ENCODE results near the gene EFEMP1.

Gene EFEMP1

GRCh38 chr2:55932843-55933242, 9.3 kb upstream of the EFEMP1 start:
- no peak for DNase-seq

GRCh38 chr2:55931281-55931680, 7.7 kb upstream of the EFEMP1 start:
- no peak for DNase-seq

GRCh38 chr2:55929476-55929875, 5.9 kb upstream of the EFEMP1 start:
- no peak for DNase-seq

- DNase-seq = no peak
These were observed 3.4 kb upstream of the EFEMP1 start for GRCh38 chr2:55926974-55927373.

GRCh38 chr2:55926246-55926645, 2.7 kb upstream of the EFEMP1 start:
- no peak for DNase-seq

DNA sequence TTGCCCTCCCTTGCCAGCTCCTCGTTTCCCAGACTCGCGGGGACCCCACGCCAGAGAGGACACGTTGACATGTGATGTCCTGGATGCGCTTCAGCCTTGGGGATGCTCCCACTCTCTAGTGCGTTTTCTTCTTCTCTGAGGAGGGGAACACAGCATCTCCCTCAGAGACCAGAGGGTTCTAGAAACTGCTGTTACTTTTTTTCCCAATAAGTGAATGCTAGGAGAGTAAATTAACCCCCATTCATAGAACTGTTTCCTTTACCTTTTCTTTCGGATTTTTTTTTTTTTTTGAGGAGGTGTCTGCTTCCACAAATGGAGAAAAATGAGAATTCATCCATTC, 370 bp upstream of the EFEMP1 start:
- DNase-seq = no peak

GRCh38 chr2:55922291-55922907, 1.2 kb downstream of the EFEMP1 start:
- no peak for DNase-seq

GRCh38 chr2:55919574-55919973, 4.0 kb downstream of the EFEMP1 start:
- DNase-seq = no peak

- DNase-seq = no peak
These were observed 4.7 kb downstream of the EFEMP1 start for GRCh38 chr2:55918856-55919255.

GRCh38 chr2:55917713-55918390, 5.7 kb downstream of the EFEMP1 start:
- no peak for DNase-seq

DNA sequence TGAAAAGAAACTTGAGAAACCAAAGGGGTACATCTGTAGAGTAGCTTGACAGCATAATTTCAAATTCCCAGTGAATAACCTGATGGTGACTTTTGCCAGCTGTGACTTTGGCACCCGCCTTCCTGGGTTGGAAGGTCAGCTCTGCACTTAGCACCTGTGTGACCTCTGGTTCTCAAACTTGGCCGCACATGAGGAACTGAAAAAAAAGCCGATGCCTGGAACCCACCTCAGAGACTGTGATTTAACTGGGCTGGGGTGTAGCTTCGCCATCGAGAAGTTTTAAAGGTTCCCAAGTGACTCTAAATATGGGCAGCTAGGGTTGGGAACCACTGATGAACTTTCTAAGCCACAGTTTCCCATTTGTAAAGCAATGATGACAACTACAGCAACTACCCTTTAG, 6.5 kb downstream of the EFEMP1 start:
- no peak for DNase-seq

DNA sequence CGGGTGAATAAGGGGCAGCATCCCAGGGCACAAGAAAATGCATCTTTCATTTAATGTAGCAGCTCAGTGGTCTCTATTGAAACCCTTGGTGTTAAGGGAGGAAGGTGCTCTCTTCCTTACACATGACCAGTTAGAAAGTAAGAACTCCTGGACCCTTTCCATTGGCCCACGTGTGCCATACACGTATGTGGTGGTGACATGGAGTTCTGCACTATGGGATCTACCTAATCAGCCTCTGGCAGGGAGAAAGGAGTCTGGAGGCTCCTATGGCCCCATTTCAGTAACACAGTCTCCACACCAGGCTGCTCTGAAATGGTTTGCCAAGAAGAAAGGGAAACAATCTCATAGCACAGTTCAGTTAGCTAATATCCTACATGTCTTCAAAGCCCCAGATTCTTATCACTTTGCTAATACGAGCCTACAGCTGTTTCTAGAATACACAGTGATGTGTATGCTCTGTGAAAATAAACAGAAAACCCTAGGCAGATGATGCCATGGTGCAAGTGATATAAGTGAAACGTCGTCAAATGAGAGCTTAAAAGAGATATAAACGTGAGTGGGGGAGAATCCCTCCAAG, 7.0 kb downstream of the EFEMP1 start:
- DNase-seq = no peak

DNA sequence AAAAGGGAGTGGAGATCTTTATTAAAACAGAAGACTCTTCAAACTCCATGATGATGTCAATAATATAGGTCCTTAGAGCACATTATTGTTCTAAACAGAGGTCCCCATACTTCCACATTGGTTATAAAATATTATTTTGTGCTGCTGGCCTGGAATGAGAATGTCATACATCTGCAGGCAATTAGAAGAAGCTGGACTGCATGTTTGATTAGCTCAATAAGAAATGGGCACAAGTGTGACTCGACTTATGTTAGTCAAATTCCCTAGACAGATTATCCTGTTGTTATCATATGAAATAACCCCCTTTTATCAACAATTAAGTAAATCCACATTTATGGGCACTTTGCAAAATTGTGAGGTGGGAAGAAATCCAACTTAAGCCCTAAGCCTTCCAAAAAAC, 8.8 kb downstream of the EFEMP1 start:
- DNase-seq = no peak

DNA sequence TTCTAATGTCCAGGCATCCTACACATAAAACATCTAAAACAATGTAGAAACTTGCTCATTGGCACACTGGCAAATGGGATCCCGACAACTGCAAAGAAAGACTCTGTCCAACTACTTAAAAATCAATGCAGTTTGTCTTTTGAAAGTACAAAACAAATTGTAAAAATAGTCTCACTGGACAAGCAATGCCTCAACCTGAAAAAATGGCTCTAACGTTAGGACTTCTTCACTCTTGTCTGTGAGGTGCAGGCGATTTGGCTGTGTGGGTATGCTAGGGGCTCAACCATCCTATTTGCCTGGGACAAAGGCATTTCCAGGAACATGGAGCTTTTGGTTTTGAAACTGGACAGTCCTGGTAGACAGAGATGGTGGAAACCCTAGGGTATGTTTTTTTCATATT, 10.7 kb downstream of the EFEMP1 start:
- no peak for DNase-seq

DNA sequence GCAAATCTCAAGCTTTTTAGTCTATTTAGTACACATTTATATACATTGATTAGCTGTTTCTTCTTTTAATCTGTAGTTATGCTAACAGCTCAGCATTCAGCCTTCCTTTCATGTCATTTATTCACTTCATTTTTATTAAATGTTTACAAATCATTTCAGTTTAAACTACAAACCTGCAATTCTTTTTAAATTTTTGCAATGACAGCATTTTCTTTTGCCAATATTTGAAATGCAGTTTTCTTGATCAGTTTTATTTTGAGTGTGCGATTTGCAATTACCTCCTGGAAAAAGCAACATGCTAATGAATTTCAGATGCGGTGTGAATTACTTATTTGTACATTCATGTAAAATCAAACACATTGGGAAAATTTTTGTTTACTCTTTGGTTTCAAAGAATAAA, 13.5 kb downstream of the EFEMP1 start:
- DNase-seq = no peak

GRCh38 chr2:55907686-55908085, 15.9 kb downstream of the EFEMP1 start:
- DNase-seq = no peak

DNA sequence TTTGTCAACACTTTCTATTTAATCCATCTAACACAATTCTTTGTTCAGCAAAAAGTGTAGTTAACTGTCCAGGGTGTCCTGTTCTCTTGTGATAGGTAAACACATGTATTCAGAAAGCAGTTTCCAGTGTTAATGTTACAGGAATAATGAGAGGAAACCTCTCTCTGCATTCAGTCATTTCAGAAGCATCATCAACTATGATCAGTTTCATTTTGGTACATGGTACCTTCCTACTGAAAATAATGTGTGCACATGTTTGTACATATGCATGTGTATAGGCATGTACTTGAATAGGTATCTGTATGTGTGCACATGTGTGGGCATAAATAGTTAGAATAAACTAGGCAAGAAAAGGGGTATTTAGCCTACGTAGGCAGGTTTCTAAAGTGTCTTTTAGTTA, 16.6 kb downstream of the EFEMP1 start:
- DNase-seq = no peak

- DNase-seq = no peak
These were observed 19.9 kb downstream of the EFEMP1 start for GRCh38 chr2:55903727-55904126.

DNA sequence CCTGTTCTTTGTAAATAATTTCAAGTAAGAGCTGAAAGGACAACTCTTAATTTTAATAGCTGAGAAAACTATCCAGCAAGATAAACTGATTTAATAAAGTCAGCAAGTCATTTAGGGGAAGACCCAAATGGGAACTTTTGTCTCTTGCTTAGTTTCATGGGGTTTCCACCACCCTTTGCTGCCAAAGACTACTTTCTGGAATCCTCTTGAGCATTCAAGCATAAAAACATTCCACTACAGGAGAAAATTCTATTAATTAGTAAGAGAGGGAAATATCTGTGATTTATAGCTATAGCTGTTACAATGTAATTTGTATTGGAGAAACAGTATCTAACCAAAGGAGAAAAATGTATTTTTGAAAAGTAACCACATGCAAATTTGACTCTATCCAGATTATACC, 20.6 kb downstream of the EFEMP1 start:
- no peak for DNase-seq

- DNase-seq = no peak
These were observed 21.2 kb downstream of the EFEMP1 start for GRCh38 chr2:55902429-55902828.

DNA sequence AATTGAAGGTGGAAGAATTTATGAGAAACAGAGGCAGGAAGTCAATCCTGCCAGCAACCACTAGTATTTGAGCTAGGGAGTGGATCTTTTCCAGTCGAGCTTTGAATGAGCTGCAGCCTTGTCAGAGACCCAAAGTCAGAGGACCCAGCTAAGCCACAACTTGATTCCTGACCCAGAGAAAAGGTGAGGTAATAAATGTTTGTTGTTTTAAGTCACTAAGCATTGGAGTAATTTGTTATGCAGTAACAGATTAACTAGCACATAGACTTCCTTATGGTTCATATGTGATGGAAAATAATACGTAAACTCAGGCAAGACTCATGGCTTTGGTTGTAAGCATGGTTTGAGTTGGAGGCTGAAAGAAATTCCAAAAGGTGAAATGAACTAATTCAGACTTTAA, 21.6 kb downstream of the EFEMP1 start:
- no peak for DNase-seq

GRCh38 chr2:55901322-55901721, 22.3 kb downstream of the EFEMP1 start:
- no peak for DNase-seq

GRCh38 chr2:55899881-55900280, 23.7 kb downstream of the EFEMP1 start:
- no peak for DNase-seq

DNA sequence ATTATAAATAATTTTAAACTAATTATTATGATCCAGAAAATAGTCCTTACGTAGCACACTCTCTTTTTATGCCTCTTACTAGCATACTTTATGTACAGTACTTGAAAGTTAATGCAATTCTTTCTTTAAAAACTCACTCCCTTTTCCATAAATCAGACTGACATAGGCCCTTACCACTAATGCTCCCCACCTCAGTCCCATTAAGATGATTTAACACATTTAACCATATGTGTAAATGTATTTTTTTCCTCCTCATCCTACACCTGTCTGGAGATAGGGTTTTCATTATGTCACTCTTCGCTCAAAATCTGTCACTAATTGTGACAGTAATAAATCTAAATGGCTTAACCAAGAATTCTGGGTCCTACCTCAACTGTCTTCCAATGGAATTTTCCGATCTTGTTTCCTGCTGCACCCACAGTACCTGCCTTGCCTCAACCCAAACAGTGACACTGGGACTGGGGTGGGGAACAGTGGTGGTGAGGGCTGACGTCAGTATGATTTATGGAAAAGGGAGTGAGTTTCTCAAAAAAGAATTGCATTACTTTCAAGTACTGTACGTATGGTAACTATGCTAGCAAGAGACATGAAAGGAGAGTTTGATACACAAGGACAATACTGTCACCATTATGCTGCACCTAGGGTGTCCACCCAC, 25.1 kb downstream of the EFEMP1 start:
- DNase-seq = no peak

Measured in stimulated activated CD4-positive, alpha-beta T cell treated with anti-CD3 and anti-CD28 coated beads, Interleukin-4, amount 100 ng/mL, for 24 hours (primary cell).